ENCODE results near the gene MAN1C1.
A peak's percentile ranks its signal among the peaks of the same experiment; 100 is the strongest.
"Not testable (repeated sequence)": the region's sequence is repeated elsewhere in the genome, so short reads cannot be mapped to it uniquely, and the experiment has no call there.

MAN1C1 gene

DNA sequence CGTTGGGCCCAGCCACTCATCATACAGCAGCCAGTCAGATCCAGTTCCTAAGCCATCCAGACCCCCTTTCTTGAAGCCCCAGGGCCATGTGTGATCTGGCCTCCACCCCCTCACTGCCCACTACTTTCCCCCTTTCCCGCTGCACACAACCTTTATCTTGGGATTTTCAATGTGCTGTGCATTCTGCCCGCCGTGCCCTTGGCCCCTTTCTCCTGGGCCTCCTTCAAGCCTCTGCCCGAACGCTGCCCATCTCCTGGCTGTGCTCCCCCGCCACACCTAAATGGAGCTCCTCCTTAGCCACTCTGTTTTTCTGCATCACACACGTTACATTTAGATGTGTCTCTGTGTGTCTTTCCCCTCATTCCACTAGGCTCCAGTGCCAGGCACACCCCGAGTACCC, 116.7 kb downstream of the MAN1C1 start:
- Histone ChIP-seq H3K9me3 (ENCODE audit: control insufficient read depth, low read length) (no peaks in the 10 kb centered on the region), H3K79me2 (peaks cover 4% of the 10 kb centered on the region), H3K4me3 (ENCODE audit: low read depth, low read length) (no peak overlapping the region), H3K9ac (no peak overlapping the region), H3K4me2 (ENCODE audit: low read length) (no peak overlapping the region), H3K4me1 (peaks cover 12% of the 10 kb centered on the region), H3K27ac (no peak overlapping the region), H3K36me3 (ENCODE audit: control insufficient read depth, insufficient read depth, low read length) (no peaks in the 10 kb centered on the region), H2AFZ (no peak overlapping the region), H3K27me3 (ENCODE audit: control insufficient read depth, insufficient read depth, low read length) (no peaks in the 10 kb centered on the region)
- no peak for TF ChIP-seq CTCF (IDR thresholded peaks at IDR 0.05)

GRCh38 chr1:25734991-25735390, 118.4 kb downstream of the MAN1C1 start:
- not testable (repeated sequence) for H3K9ac ChIP-seq; H3K36me3 ChIP-seq (ENCODE audit: control insufficient read depth, insufficient read depth, low read length); H3K4me3 ChIP-seq (ENCODE audit: low read depth, low read length); H3K27me3 ChIP-seq (ENCODE audit: control insufficient read depth, insufficient read depth, low read length); H3K79me2 ChIP-seq; H2AFZ ChIP-seq; H3K27ac ChIP-seq; H3K4me2 ChIP-seq (ENCODE audit: low read length); H3K9me3 ChIP-seq (ENCODE audit: control insufficient read depth, low read length)
- H3K4me1 ChIP-seq: peaks cover 12% of the 10 kb centered on the region

GRCh38 chr1:25735956-25736529, 119.5 kb downstream of the MAN1C1 start:
- Histone ChIP-seq H3K9me3 (ENCODE audit: control insufficient read depth, low read length) (no peaks in the 10 kb centered on the region), H3K79me2 (peaks cover 4% of the 10 kb centered on the region), H3K27ac (peak overlapping the region; percentile 72), H3K4me3 (ENCODE audit: low read depth, low read length) (no peak overlapping the region), H3K9ac (no peak overlapping the region), H2AFZ (no peak overlapping the region), H3K4me2 (ENCODE audit: low read length) (peak overlapping the region; percentile 11), H3K27me3 (ENCODE audit: control insufficient read depth, insufficient read depth, low read length) (no peaks in the 10 kb centered on the region), H3K36me3 (ENCODE audit: control insufficient read depth, insufficient read depth, low read length) (no peaks in the 10 kb centered on the region), H3K4me1 (peaks cover 12% of the 10 kb centered on the region)
- TF ChIP-seq CTCF (IDR thresholded peaks at IDR 0.05): no peak

DNA sequence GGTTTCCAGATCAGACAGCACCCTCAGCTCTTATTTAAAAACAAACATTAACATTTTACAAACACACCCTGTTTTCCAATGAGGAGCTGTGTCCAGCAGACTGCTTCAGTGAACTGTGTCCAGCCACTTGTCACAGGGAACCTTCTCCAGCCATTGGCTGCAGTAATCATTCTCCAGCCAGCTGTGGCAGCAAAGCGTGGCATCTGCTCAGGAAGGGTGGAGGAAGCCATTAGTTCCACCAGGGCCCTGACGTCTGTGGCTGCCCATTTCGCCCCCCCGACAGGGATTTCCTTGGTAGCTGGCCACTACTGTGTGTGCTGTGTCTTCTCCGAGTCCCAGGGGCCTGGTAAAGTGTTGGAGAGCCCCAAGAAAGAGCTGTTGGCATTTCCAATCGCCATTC, 120.5 kb downstream of the MAN1C1 start:
- peak overlapping the region; percentile 33 for H2AFZ ChIP-seq
- H3K4me1 ChIP-seq: peaks cover 12% of the 10 kb centered on the region
- H3K9me3 ChIP-seq (ENCODE audit: control insufficient read depth, low read length): no peaks in the 10 kb centered on the region
- no peaks in the 10 kb centered on the region for H3K27me3 ChIP-seq (ENCODE audit: control insufficient read depth, insufficient read depth, low read length)
- peak overlapping the region; percentile 72 for H3K27ac ChIP-seq
- H3K4me2 ChIP-seq (ENCODE audit: low read length): peak overlapping the region; percentile 56
- H3K36me3 ChIP-seq (ENCODE audit: control insufficient read depth, insufficient read depth, low read length): no peaks in the 10 kb centered on the region
- peaks cover 4% of the 10 kb centered on the region for H3K79me2 ChIP-seq
- peak overlapping the region; percentile 3 for H3K4me3 ChIP-seq (ENCODE audit: low read depth, low read length)
- H3K9ac ChIP-seq: no peak overlapping the region
- no peak for TF ChIP-seq CTCF (IDR thresholded peaks at IDR 0.05)

DNA sequence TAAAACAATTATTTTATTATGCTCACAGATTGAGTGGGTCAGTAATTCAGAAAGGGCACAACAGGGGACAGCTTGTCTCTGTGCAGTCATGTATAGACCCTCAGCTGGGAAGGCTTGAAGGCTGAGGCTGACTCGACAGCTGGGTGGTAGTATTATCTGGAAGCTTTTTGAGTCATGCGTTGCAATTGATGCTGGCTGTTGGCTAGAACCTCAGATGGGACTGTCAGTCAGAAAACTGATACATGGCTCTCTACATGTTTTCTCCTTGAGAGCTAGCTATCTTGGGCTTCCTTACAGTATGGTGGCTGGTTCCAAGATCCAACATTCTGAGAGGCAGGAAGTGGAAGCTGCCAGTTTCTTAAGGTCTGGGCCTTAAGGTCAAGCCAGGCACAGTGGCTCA, 121.9 kb downstream of the MAN1C1 start:
- Histone ChIP-seq H3K36me3 (ENCODE audit: control insufficient read depth, insufficient read depth, low read length) (no peaks in the 10 kb centered on the region), H3K27ac (no peak overlapping the region), H2AFZ (no peak overlapping the region), H3K27me3 (ENCODE audit: control insufficient read depth, insufficient read depth, low read length) (no peaks in the 10 kb centered on the region), H3K4me1 (peaks cover 17% of the 10 kb centered on the region), H3K9me3 (ENCODE audit: control insufficient read depth, low read length) (no peaks in the 10 kb centered on the region), H3K9ac (no peak overlapping the region), H3K4me2 (ENCODE audit: low read length) (no peak overlapping the region), H3K79me2 (no peaks in the 10 kb centered on the region), H3K4me3 (ENCODE audit: low read depth, low read length) (no peak overlapping the region)
- no peak for TF ChIP-seq CTCF (IDR thresholded peaks at IDR 0.05)

Data from parathyroid adenoma (tissue), 2 donors.